Activated T-helper 9 cell treated with anti-CD3 and anti-CD28 coated beads, Interleukin-2, amount 50 U/mL, for 16 hours (primary cell): ENCODE data around the gene CABLES1.
"Not testable (repeated sequence)": the region's sequence is repeated elsewhere in the genome, so short reads cannot be mapped to it uniquely, and the experiment has no call there.

Experiments
- DNase-seq: peaks from one replicate; pipeline ENCODE4 v3.0.0-alpha.2; 2020; ENCODE audit warnings: low read depth

CABLES1 gene

GRCh38 chr18:23141104-23141999 is 6.1 kb downstream of the CABLES1 start:
- DNase-seq, result no peak

GRCh38 chr18:23142251-23142929 is 7.1 kb downstream of the CABLES1 start:
- DNase-seq, result no peak

GRCh38 chr18:23143016-23143814 is 7.9 kb downstream of the CABLES1 start:
- DNase-seq, result no peak

GRCh38 chr18:23143815-23144261 is 8.6 kb downstream of the CABLES1 start:
- DNase-seq, result no peak

GRCh38 chr18:23144640-23145039 is 9.4 kb downstream of the CABLES1 start:
- DNase-seq, result no peak

- DNase-seq, result no peak
These were observed 10.3 kb downstream of the CABLES1 start for GRCh38 chr18:23145621-23146020.

GRCh38 chr18:23146861-23147469 is 11.7 kb downstream of the CABLES1 start:
- no peak for DNase-seq

GRCh38 chr18:23148382-23148781 is 13.1 kb downstream of the CABLES1 start:
- DNase-seq, result no peak

- DNase-seq, result no peak
These were observed 14.3 kb downstream of the CABLES1 start for GRCh38 chr18:23149570-23149969.

- DNase-seq, result no peak
These were observed 16.3 kb downstream of the CABLES1 start for GRCh38 chr18:23151414-23152099.

GRCh38 chr18:23154030-23154429 is 18.7 kb downstream of the CABLES1 start:
- no peak for DNase-seq

- DNase-seq, result no peak
These were observed 19.7 kb downstream of the CABLES1 start for GRCh38 chr18:23154823-23155500.

- no peak for DNase-seq
These were observed 20.3 kb downstream of the CABLES1 start for GRCh38 chr18:23155537-23155936.

GRCh38 chr18:23156134-23156533 is 20.8 kb downstream of the CABLES1 start:
- DNase-seq, result no peak

- DNase-seq, result no peak
These were observed 22.8 kb downstream of the CABLES1 start for GRCh38 chr18:23158058-23158457.

GRCh38 chr18:23158884-23159283 is 23.6 kb downstream of the CABLES1 start:
- not testable (repeated sequence) for DNase-seq

GRCh38 chr18:23159344-23159743 is 24.1 kb downstream of the CABLES1 start:
- no peak for DNase-seq

GRCh38 chr18:23162473-23162872 is 27.2 kb downstream of the CABLES1 start:
- no peak for DNase-seq

GRCh38 chr18:23163786-23164533 is 28.7 kb downstream of the CABLES1 start:
- no peak for DNase-seq
